ENCODE data around the gene TDRD1.

DNA sequence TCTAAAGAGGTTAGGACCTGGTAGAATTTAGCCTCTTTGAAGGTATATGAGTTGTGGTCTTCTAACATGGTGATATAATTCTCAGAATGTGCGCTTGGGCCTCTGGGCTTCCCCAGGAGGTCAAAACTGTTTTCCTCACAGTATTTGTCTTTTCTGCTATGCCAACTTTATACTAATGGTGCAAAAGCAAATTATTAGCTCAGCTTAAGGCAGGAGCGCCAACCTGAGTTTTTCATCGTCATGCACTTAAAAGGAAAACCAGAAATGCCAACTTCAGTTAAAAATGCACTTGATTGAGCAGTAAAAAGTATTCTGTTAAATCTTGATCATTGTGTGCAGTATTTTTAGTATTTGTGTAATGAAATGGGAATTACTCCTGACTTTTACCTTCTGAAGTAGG, 9.7 kb downstream of the TDRD1 start:
- TF ChIP-seq ISL1 (CRISPR knock-in tag; IDR thresholded peaks at IDR 0.05) (no peak), PPARA (CRISPR knock-in tag; IDR thresholded peaks at IDR 0.05; ENCODE audit: borderline replicate concordance) (no peak), TOX (CRISPR knock-in tag; IDR thresholded peaks at IDR 0.05; ENCODE audit: borderline replicate concordance) (no peak)
- TF ChIP-seq, protein P1, sequence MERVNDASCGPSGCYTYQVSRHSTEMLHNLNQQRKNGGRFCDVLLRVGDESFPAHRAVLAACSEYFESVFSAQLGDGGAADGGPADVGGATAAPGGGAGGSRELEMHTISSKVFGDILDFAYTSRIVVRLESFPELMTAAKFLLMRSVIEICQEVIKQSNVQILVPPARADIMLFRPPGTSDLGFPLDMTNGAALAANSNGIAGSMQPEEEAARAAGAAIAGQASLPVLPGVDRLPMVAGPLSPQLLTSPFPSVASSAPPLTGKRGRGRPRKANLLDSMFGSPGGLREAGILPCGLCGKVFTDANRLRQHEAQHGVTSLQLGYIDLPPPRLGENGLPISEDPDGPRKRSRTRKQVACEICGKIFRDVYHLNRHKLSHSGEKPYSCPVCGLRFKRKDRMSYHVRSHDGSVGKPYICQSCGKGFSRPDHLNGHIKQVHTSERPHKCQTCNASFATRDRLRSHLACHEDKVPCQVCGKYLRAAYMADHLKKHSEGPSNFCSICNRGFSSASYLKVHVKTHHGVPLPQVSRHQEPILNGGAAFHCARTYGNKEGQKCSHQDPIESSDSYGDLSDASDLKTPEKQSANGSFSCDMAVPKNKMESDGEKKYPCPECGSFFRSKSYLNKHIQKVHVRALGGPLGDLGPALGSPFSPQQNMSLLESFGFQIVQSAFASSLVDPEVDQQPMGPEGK (CRISPR knock-in tag; IDR thresholded peaks at IDR 0.05; ENCODE audit: borderline replicate concordance), result no peak
- TF ChIP-seq, protein P2, sequence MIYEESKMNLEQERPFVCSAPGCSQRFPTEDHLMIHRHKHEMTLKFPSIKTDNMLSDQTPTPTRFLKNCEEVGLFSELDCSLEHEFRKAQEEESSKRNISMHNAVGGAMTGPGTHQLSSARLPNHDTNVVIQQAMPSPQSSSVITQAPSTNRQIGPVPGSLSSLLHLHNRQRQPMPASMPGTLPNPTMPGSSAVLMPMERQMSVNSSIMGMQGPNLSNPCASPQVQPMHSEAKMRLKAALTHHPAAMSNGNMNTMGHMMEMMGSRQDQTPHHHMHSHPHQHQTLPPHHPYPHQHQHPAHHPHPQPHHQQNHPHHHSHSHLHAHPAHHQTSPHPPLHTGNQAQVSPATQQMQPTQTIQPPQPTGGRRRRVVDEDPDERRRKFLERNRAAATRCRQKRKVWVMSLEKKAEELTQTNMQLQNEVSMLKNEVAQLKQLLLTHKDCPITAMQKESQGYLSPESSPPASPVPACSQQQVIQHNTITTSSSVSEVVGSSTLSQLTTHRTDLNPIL (CRISPR knock-in tag; IDR thresholded peaks at IDR 0.05; ENCODE audit: low read depth), result no peak

All from SK-N-SH treated with all-trans-retinoic acid at 6 μM for 48 hours (cell line).